Measurements from ENCODE around the gene HOXD10.

Gene HOXD10

GRCh38 chr2:176107731-176108181 is 8.8 kb upstream of the HOXD10 start:
- no peak for DNase-seq

DNA sequence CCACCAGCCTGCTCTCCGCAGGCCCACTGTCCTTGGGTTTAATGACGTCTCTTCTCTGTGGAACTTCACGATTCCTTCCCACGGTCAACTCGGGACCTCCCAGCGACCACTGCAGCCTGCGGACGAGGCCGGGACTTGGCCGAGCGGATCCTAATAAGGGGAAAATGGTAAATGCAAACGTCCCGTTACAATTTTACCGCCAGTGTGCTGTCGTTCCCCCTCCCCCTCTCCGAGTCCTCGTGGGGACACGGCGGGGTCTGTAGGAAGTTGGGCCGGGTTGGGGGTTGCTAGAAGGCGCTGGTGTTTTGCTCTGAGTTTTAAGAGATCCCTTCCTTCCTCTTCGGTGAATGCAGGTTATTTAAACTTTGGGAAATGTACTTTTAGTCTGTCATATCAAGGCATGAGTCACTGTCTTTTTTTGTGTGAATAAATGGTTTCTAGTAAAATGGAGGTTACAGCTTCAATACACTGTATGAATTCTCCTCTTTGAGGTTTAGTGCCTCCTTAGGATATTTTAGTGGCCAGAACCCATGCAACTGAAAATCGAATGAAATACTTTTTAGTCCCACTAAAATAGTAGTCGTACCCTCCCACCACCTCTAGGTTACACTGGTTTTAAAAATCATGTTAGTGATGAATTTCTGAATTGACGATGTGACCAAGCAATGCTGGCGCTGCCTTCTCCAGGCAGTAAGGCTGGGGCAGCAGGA is 7.2 kb upstream of the HOXD10 start:
- DNase-seq: no peak

- DNase-seq: no peak
Observed at GRCh38 chr2:176109946-176110345, 6.6 kb upstream of the HOXD10 start.

- no peak for DNase-seq
Observed at GRCh38 chr2:176110415-176111308, 5.9 kb upstream of the HOXD10 start.

DNA sequence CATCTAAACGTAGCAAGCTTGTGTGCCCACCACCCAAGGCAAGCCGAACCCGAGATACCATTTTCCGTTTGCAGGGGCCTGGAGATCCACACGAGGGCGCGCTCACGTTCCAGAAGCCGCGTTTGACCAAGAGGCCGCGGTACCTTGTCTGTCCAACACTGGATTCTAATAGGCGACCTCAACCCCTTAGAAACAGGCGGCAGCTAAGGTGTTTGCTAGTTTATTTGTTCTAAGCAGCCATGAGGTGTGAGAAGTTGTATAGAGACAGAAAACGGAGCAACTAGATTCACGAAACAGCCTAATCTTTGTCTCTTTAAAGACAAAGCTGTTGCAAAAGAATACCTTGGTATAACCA is 5.3 kb upstream of the HOXD10 start:
- no peak for DNase-seq

- no peak for DNase-seq
Observed at GRCh38 chr2:176111846-176112374, 4.7 kb upstream of the HOXD10 start.

DNA sequence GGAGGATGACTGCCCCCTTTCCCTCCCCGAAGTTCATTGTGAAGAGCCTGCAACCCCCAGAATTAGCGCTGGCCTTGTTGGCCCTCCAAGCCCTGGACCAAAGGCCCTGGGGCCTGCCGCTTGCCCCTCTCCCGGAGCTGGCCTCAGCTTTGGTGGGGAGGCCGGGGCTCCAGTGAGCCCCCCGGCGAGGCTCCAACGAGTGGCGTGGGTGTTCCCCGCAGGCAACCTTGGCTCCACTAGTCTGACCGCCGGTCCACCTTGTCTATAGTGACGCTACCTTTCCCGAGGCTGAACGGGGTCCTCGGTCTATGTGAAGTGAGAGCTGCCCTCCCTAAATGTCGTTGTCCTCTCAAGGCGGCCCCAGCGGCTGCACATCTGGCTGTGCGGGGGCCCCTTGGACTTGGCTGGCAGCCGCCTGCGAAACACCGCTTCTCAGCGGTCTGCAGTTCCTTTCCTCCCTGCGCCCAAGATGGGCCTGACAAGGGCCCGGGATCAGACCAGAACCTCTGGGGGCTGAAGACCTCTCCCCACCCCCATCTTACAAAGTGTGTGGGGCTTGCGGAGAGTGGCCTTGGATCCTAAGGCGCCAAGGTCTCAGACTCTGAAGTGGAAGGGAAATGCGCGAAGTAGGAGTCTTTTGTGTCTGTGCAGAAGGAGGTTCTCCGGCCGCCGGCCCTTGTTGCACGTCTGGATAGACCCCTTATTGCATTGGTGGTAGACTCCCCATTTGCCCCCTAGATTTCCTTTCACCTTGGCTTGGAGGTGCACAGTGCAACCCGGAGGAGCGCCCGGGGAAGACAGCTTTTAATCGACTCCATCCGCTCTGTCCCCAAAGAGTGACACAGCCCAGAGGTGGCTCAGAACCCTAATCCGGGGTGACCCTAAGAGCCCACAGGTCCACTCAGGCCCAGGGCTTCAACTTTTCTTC is 3.9 kb upstream of the HOXD10 start:
- no peak for DNase-seq

DNA sequence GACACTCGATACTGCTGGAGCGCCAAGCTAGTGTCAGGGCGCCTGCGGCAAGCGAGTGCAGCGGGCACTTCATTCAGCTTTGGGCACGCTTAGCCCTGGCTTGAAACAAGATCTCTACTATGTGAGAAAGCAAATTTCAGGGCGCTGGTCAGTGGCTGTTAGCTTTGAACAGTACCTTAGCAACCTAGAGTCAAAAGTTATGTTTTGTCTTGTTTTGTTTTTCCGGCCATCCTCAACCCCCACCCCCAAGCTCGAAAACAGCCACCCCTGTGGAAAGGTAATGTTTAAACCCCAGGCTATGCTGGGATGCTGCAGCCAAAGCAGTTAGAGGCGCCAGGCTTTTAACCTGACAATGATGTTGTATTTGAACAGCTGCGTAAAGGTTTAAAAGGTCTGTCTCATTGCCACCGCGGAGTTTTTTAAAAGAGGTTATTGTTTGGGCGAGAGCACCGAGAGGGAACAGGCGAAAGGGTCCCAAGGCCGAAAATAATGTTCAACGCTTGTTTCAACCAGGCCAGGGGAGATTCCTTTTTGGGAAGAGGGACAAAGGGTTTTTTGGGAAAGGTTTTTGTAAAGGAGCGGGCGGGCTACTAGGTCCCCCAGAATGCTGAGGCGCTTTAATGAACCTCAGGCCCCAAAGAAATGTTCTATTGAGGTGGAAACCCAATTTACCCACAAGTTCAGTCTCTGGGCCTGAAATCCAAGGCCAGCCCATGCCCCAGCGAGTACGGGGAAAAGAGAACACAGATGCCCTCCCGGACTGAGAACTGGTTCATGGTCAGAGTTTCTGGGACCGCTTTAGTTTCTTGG is 2.3 kb upstream of the HOXD10 start:
- DNase-seq: no peak

GRCh38 chr2:176114930-176115625 is 1.5 kb upstream of the HOXD10 start:
- no peak for DNase-seq

DNA sequence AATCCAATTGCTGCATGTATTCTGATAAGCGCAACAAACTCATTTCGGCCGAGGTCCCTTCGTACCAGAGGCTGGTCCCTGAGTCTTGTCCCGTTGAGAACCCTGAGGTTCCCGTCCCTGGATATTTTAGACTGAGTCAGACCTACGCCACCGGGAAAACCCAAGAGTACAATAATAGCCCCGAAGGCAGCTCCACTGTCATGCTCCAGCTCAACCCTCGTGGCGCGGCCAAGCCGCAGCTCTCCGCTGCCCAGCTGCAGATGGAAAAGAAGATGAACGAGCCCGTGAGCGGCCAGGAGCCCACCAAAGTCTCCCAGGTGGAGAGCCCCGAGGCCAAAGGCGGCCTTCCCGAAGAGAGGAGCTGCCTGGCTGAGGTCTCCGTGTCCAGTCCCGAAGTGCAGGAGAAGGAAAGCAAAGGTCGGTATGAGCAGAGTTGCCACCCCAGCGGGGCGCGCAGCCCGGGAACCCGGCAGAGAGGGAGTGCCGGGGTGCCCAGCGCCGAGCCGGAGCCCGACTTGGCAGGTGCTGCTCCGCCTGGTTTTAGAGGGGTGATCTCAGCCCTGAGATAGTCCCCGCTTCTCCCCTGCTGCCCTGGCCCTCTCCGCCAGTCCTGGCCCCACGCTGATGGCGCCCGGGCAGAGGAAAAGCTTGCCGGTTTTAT is 714 bp downstream of the HOXD10 start:
- no peak for DNase-seq

- DNase-seq: no peak
Observed at GRCh38 chr2:176117823-176118371, 1.3 kb downstream of the HOXD10 start.

DNA sequence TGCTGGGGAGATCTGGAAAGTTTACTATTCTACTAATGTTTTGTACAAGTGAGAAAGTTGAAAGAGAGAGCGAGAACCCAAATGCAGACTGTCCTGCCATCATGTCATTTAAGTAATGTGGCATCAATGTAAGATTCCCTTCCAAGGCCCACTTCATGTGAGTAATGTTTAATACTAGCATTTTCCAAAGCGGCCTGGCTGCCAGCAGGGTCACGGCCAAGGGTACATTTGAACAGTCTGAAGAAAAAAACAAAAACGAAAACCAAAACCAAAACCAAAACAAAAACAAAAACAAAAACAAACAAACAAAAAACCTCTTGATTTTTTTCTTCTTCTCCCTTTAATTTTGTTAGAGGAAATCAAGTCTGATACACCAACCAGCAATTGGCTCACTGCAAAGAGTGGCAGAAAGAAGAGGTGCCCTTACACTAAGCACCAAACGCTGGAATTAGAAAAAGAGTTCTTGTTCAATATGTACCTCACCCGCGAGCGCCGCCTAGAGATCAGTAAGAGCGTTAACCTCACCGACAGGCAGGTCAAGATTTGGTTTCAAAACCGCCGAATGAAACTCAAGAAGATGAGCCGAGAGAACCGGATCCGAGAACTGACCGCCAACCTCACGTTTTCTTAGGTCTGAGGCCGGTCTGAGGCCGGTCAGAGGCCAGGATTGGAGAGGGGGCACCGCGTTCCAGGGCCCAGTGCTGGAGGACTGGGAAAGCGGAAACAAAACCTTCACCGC is 2.2 kb downstream of the HOXD10 start:
- DNase-seq: no peak

DNA sequence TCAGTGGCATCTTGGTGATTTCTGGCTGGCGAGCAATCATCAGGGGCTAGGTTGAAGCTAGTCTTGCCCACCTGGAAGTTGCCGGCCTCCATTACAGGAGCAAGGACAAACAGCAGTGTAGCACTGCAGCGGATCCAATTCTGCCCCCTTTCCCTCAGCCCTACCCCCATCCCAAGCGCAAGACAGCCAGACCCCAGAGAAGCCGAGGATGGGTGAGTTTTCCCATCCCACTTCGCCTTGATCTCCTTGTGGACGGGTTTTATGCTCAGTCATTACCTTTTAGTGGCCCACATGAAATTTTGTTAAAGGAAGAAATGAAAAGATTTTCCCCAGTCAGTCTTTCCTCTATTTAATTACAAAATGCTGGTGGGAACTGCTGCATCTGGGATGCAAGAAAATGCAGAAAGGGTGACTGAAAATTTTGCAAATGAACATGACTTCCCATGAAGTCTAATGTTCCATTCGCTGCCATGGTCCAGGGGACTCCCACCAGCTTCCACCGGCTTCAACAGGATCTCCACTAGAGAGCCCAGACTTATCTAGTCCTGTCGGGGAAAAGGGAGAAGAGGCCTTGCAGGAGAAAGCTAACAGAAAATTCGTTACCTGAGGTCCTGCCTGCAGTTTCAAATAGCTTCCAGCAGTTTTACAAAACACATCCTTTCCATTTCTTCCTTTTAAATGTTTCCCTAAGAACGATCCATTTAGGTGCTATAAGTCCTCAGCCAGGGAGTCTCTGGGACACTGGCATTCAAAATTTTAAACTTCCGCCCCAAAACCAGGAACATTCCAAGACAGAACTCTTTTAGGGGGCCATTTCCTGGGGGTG is 4.0 kb downstream of the HOXD10 start:
- no peak for DNase-seq

DNA sequence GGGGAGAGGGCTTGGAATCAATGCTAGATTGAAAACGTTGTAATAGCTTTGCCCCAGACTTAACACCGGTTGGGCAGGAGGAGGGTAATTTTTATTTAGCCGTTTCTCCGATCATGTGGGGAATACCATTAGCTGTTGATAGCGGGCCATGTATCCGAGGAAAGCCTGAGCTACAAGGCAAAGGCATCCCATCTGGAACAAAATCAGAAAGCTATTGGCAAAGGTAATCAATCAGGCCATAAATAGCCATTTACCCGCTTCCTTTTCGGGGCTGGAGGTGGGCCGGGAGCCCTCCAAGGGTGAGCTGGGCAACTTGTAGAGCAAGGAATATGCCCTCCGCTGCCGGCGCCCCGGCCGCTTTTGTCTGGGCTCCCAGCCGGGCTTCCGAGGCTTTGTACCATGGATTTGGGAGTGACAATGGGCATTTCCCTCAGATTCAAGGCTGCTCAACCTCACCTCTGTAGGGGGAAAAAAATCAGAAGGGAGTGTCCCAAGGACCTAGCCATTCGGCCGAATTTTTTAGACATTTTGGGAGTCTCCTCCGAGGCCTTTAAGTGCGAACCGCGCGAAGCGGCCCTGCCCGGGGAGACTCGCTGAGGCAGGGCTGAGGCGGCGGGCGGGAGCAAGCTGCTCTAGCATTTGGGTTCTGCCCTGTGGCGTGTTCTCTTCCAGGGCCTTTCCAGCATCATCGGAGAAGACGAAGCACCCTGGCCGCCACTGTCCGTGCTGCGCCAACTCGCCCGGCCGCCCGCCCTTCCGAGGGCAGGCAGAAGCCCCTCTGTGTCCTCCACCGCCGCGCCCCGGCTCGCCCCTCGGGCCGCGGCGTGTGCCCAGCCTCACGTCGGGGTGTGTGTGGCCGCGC is 4.8 kb downstream of the HOXD10 start:
- DNase-seq: no peak

- DNase-seq: no peak
Observed at GRCh38 chr2:176122052-176122682, 5.6 kb downstream of the HOXD10 start.

GRCh38 chr2:176122683-176123410 is 6.3 kb downstream of the HOXD10 start, which contains the start of gene HOXD9:
TSS of gene HOXD9 (plus strand) at chr2:176122719. CDS start at chr2:176122769, 50 bp downstream.
- DNase-seq: no peak
